ENCODE measurements around the gene CCNL1. TPM values are rescaled to one million over a fixed set of nuclear protein-coding genes. Genes with fewer than 3 reads are reported as not detected.
"Not testable (repeated sequence)": the region's sequence is repeated elsewhere in the genome, so short reads cannot be mapped to it uniquely, and the experiment has no call there.

The CCNL1 gene
- total RNA-seq: 100 to 1,000 TPM; 220 to 258 TPM

- Mint-ChIP-seq H3K4me3 (peak within 1 kb of the TSS; percentile 97), H3K27me3 (no peaks in the 10 kb centered on the region), H3K36me3 (ENCODE audit: low read depth) (peaks cover 52% of the 10 kb centered on the region), H3K27ac (peak within 1 kb of the TSS; percentile 100), H3K9me3 (no peaks in the 10 kb centered on the region), H3K4me1 (peaks cover 56% of the 10 kb centered on the region)
- DNase-seq: peak; percentile 95
- ChIA-PET POLR2A (interaction anchor here (0.7 to 3.4 kb wide), 2 partner anchors 15 to 677 kb away, joined by 3 to 54 read pairs; no protein-coding TSS in a partner anchor), CTCF (interaction anchor here (0.8 to 3.4 kb wide), 9 partner anchors 9 to 677 kb away, joined by 3 to 25 read pairs (median 4); partner anchors contain the start of gene TIPARP)
These were observed at the start of gene CCNL1 for GRCh38 chr3:157159762-157160657. TSS of gene CCNL1 (minus strand) at chr3:157160147. CDS start at chr3:157160094, 53 bp downstream.

GRCh38 chr3:157204880-157205279 lies 44.9 kb upstream of the CCNL1 start:
- Mint-ChIP-seq H3K9me3 (no peaks in the 10 kb centered on the region), H3K27ac (no peak overlapping the region), H3K4me3 (no peak overlapping the region), H3K4me1 (no peaks in the 10 kb centered on the region), H3K27me3 (no peaks in the 10 kb centered on the region), H3K36me3 (ENCODE audit: low read depth) (no peaks in the 10 kb centered on the region)
- ChIA-PET CTCF (no interaction called here), POLR2A (no interaction called here)
- no peak for DNase-seq

GRCh38 chr3:157204431-157204830 lies 44.5 kb upstream of the CCNL1 start:
- no peak overlapping the region for H3K4me3 Mint-ChIP-seq
- ChIA-PET CTCF (no interaction called here), POLR2A (no interaction called here)
- no peaks in the 10 kb centered on the region for H3K36me3 Mint-ChIP-seq (ENCODE audit: low read depth)
- no peak for DNase-seq
- no peak overlapping the region for H3K27ac Mint-ChIP-seq
- H3K27me3 Mint-ChIP-seq: no peaks in the 10 kb centered on the region
- H3K4me1 Mint-ChIP-seq: no peaks in the 10 kb centered on the region
- H3K9me3 Mint-ChIP-seq: no peaks in the 10 kb centered on the region

GRCh38 chr3:157201648-157202278 lies 41.8 kb upstream of the CCNL1 start:
- no peaks in the 10 kb centered on the region for H3K27me3 Mint-ChIP-seq
- ChIA-PET CTCF (interaction anchor here (0.7 to 1.4 kb wide), 3 partner anchors 21 to 1049 kb away, joined by 3 read pairs; no protein-coding TSS in a partner anchor), POLR2A (interaction anchor here (0.8 kb wide), 2 partner anchors 27 to 238 kb away, joined by 3 read pairs; no protein-coding TSS in a partner anchor)
- no peaks in the 10 kb centered on the region for H3K36me3 Mint-ChIP-seq (ENCODE audit: low read depth)
- no peak overlapping the region for H3K27ac Mint-ChIP-seq
- no peak for DNase-seq
- no peaks in the 10 kb centered on the region for H3K4me1 Mint-ChIP-seq
- no peaks in the 10 kb centered on the region for H3K9me3 Mint-ChIP-seq
- H3K4me3 Mint-ChIP-seq: no peak overlapping the region

GRCh38 chr3:157199841-157200240 lies 39.9 kb upstream of the CCNL1 start:
- Mint-ChIP-seq H3K4me1 (no peaks in the 10 kb centered on the region), H3K27me3 (peaks cover 6% of the 10 kb centered on the region), H3K9me3 (peaks cover 7% of the 10 kb centered on the region), H3K4me3 (no peak overlapping the region), H3K36me3 (ENCODE audit: low read depth) (no peaks in the 10 kb centered on the region), H3K27ac (no peak overlapping the region)
- CTCF ChIA-PET: no interaction called here
- POLR2A ChIA-PET: no interaction called here
- DNase-seq: no peak

- H3K9me3 Mint-ChIP-seq: peaks cover 19% of the 10 kb centered on the region
- no peak overlapping the region for H3K4me3 Mint-ChIP-seq
- peaks cover 15% of the 10 kb centered on the region for H3K36me3 Mint-ChIP-seq (ENCODE audit: low read depth)
- CTCF ChIA-PET: no interaction called here
- POLR2A ChIA-PET: no interaction called here
- no peak for DNase-seq
- H3K4me1 Mint-ChIP-seq: no peaks in the 10 kb centered on the region
- H3K27ac Mint-ChIP-seq: no peak overlapping the region
- peaks cover 8% of the 10 kb centered on the region for H3K27me3 Mint-ChIP-seq
These were observed 36.0 kb upstream of the CCNL1 start for GRCh38 chr3:157195965-157196364.

- H3K27ac Mint-ChIP-seq, POLR2A ChIA-PET, DNase-seq, H3K4me1 Mint-ChIP-seq, H3K4me3 Mint-ChIP-seq, CTCF ChIA-PET: not testable (repeated sequence)
- Mint-ChIP-seq H3K27me3 (peaks cover 16% of the 10 kb centered on the region), H3K9me3 (peaks cover 58% of the 10 kb centered on the region), H3K36me3 (ENCODE audit: low read depth) (peaks cover 42% of the 10 kb centered on the region)
These were observed 31.2 kb upstream of the CCNL1 start for GRCh38 chr3:157191149-157191548.

GRCh38 chr3:157190380-157190872 lies 30.5 kb upstream of the CCNL1 start:
- no peak for DNase-seq
- Mint-ChIP-seq H3K4me3 (no peak overlapping the region), H3K36me3 (ENCODE audit: low read depth) (peaks cover 49% of the 10 kb centered on the region), H3K9me3 (peaks cover 57% of the 10 kb centered on the region), H3K27ac (no peak overlapping the region), H3K27me3 (peaks cover 10% of the 10 kb centered on the region), H3K4me1 (no peaks in the 10 kb centered on the region)
- CTCF ChIA-PET: no interaction called here
- POLR2A ChIA-PET: no interaction called here

GRCh38 chr3:157188391-157188790 lies 28.4 kb upstream of the CCNL1 start:
- Mint-ChIP-seq H3K36me3 (ENCODE audit: low read depth) (peaks cover 59% of the 10 kb centered on the region), H3K9me3 (peaks cover 66% of the 10 kb centered on the region), H3K27me3 (peaks cover 10% of the 10 kb centered on the region), H3K4me1 (no peaks in the 10 kb centered on the region), H3K4me3 (no peak overlapping the region), H3K27ac (no peak overlapping the region)
- ChIA-PET CTCF (no interaction called here), POLR2A (no interaction called here)
- DNase-seq: no peak

GRCh38 chr3:157182879-157183278 lies 22.9 kb upstream of the CCNL1 start:
- ChIA-PET CTCF (no interaction called here), POLR2A (no interaction called here)
- DNase-seq: no peak
- Mint-ChIP-seq H3K27me3 (no peaks in the 10 kb centered on the region), H3K4me1 (no peaks in the 10 kb centered on the region), H3K4me3 (no peak overlapping the region), H3K27ac (no peak overlapping the region), H3K9me3 (peaks cover 45% of the 10 kb centered on the region), H3K36me3 (ENCODE audit: low read depth) (peaks cover 75% of the 10 kb centered on the region)

GRCh38 chr3:157180262-157180661 lies 20.3 kb upstream of the CCNL1 start:
- Mint-ChIP-seq H3K4me1 (peaks cover 16% of the 10 kb centered on the region), H3K9me3 (peaks cover 26% of the 10 kb centered on the region), H3K36me3 (ENCODE audit: low read depth) (peaks cover 61% of the 10 kb centered on the region), H3K27ac (no peak overlapping the region), H3K4me3 (no peak overlapping the region), H3K27me3 (no peaks in the 10 kb centered on the region)
- POLR2A ChIA-PET: no interaction called here
- CTCF ChIA-PET: interaction anchor here (1.1 kb wide), 1 partner anchor 19 kb away, joined by 3 read pairs; no protein-coding TSS in a partner anchor
- DNase-seq: no peak

- Mint-ChIP-seq H3K27ac (no peak overlapping the region), H3K4me1 (peaks cover 20% of the 10 kb centered on the region), H3K27me3 (no peaks in the 10 kb centered on the region), H3K36me3 (ENCODE audit: low read depth) (peaks cover 53% of the 10 kb centered on the region), H3K4me3 (no peak overlapping the region), H3K9me3 (peaks cover 21% of the 10 kb centered on the region)
- ChIA-PET CTCF (interaction anchor here (0.6 to 1.1 kb wide), 2 partner anchors 18 to 401 kb away, joined by 3 read pairs; no protein-coding TSS in a partner anchor), POLR2A (no interaction called here)
- no peak for DNase-seq
These were observed 19.4 kb upstream of the CCNL1 start for GRCh38 chr3:157179365-157179803.
